ENCODE data around the gene IGFBP2. TPM values are rescaled to one million over a fixed set of nuclear protein-coding genes. Genes with fewer than 3 reads are reported as not detected.

Gene IGFBP2
- total RNA-seq, 1 donor from 2014 or later: 41.1 TPM

GRCh38 chr2:216632346-216632951 is 771 bp upstream of the IGFBP2 start:
- FAIRE-seq: no peak
- no peak overlapping the region for H3K4me3 ChIP-seq (ENCODE audit: low read depth, low read length)
- no peak for DNase-seq (ENCODE audit: low read depth)

GRCh38 chr2:216633616-216634369 is 573 bp downstream of the IGFBP2 start:
- no peak for FAIRE-seq
- DNase-seq (ENCODE audit: low read depth): no peak
- no peak for TF ChIP-seq CTCF (IDR thresholded peaks at IDR 0.05; ENCODE audit: insufficient read depth, low read length, severe bottlenecking)
- peak overlapping the region; percentile 65 for H3K4me3 ChIP-seq (ENCODE audit: low read depth, low read length)
- H3K36me3 ChIP-seq (ENCODE audit: control insufficient read depth, insufficient read depth, low read length): no peaks in the 10 kb centered on the region
- H3K27me3 ChIP-seq (ENCODE audit: control insufficient read depth, insufficient read depth, low read length): peaks cover 1% of the 10 kb centered on the region

More at GRCh38 chr2:216632346-216632951, 771 bp upstream of the IGFBP2 start:
- no peaks in the 10 kb centered on the region for H3K36me3 ChIP-seq (ENCODE audit: control insufficient read depth, insufficient read depth, low read length)
- peaks cover 1% of the 10 kb centered on the region for H3K27me3 ChIP-seq (ENCODE audit: control insufficient read depth, insufficient read depth, low read length)
- TF ChIP-seq CTCF (IDR thresholded peaks at IDR 0.05; ENCODE audit: insufficient read depth, low read length, severe bottlenecking): no peak

- peak overlapping the region; percentile 65 for H3K4me3 ChIP-seq (ENCODE audit: low read depth, low read length)
- H3K36me3 ChIP-seq (ENCODE audit: control insufficient read depth, insufficient read depth, low read length): no peaks in the 10 kb centered on the region
- TF ChIP-seq CTCF (IDR thresholded peaks at IDR 0.05; ENCODE audit: insufficient read depth, low read length, severe bottlenecking): no peak
- peaks cover 1% of the 10 kb centered on the region for H3K27me3 ChIP-seq (ENCODE audit: control insufficient read depth, insufficient read depth, low read length)
- DNase-seq (ENCODE audit: low read depth) (no peak), FAIRE-seq (no peak)
These were observed 1.3 kb downstream of the IGFBP2 start for GRCh38 chr2:216634370-216635148.

GRCh38 chr2:216635171-216635570 is 2.0 kb downstream of the IGFBP2 start:
- TF ChIP-seq CTCF (IDR thresholded peaks at IDR 0.05; ENCODE audit: insufficient read depth, low read length, severe bottlenecking): no peak
- Histone ChIP-seq H3K27me3 (ENCODE audit: control insufficient read depth, insufficient read depth, low read length) (peaks cover 1% of the 10 kb centered on the region), H3K4me3 (ENCODE audit: low read depth, low read length) (peak overlapping the region; percentile 65), H3K36me3 (ENCODE audit: control insufficient read depth, insufficient read depth, low read length) (no peaks in the 10 kb centered on the region)
- no peak for FAIRE-seq
- DNase-seq (ENCODE audit: low read depth): no peak

- FAIRE-seq (no peak), DNase-seq (ENCODE audit: low read depth) (no peak)
- no peak for TF ChIP-seq CTCF (IDR thresholded peaks at IDR 0.05; ENCODE audit: insufficient read depth, low read length, severe bottlenecking)
- Histone ChIP-seq H3K4me3 (ENCODE audit: low read depth, low read length) (peak overlapping the region; percentile 65), H3K36me3 (ENCODE audit: control insufficient read depth, insufficient read depth, low read length) (no peaks in the 10 kb centered on the region), H3K27me3 (ENCODE audit: control insufficient read depth, insufficient read depth, low read length) (peaks cover 1% of the 10 kb centered on the region)
These were observed 2.7 kb downstream of the IGFBP2 start for GRCh38 chr2:216635701-216636550.

All from bronchial epithelial cell (primary cell).